HL-60 (cell line): ENCODE results near the gene GDPD5.
A peak's percentile ranks its signal among the peaks of the same experiment; 100 is the strongest.

Experiments
- DNase-seq, 2 experiments: peaks; one replicate each; pipeline ENCODE4 v3.0.0-alpha.2; 2010 to 2020; ENCODE audit warnings: low read depth in 1 of 2, low spot score in 1 of 2
- H3K27ac ChIP-seq: fragments of 250-450 bp; sonication (Bioruptor Pico); replicated peaks from 2 replicates; pipeline ENCODE4 v1.5.1; 2020; ENCODE audit warnings: mild to moderate bottlenecking, moderate library complexity
- H3K27me3 ChIP-seq: fragments of 250-450 bp; sonication (Bioruptor Pico); 2 replicates; pipeline ENCODE4 v1.5.1; 2021; ENCODE audit warnings: mild to moderate bottlenecking, moderate library complexity; ENCODE audit not compliant: insufficient read depth, poor library complexity, severe bottlenecking
- H3K4me3 ChIP-seq: replicated peaks from 2 replicates; pipeline ENCODE4 v1.5.1; 2011; ENCODE audit warnings: mild to moderate bottlenecking, control low read depth, low read length; ENCODE audit not compliant: insufficient read depth
- CTCF ChIP-seq: IDR thresholded peaks from one replicate; pipeline ENCODE4 v1.5.1; 2011; ENCODE audit warnings: low read length, control low read depth, inconsistent platforms; ENCODE audit not compliant: insufficient read depth
- GABPA ChIP-seq: IDR thresholded peaks from 2 replicates; pipeline ENCODE4 v1.6.1; 2012; ENCODE audit warnings: low read depth
- POLR2AphosphoS5 ChIP-seq: IDR thresholded peaks from 2 replicates; pipeline ENCODE4 v1.6.1; 2012; ENCODE audit warnings: low read depth
- REST ChIP-seq: IDR thresholded peaks from 2 replicates; pipeline ENCODE4 v1.6.1; 2012; ENCODE audit warnings: low read depth; ENCODE audit not compliant: insufficient replicate concordance
- SPI1 ChIP-seq: IDR thresholded peaks from 2 replicates; pipeline ENCODE4 v1.6.1; 2012; ENCODE audit warnings: low read depth, mild to moderate bottlenecking, borderline replicate concordance

The GDPD5 gene

GRCh38 chr11:75476739-75477613, 48.8 kb downstream of the GDPD5 start:
- no peak for DNase-seq
- Histone ChIP-seq H3K27me3 (no peaks in the 10 kb centered on the region), H3K27ac (no peak overlapping the region), H3K4me3 (no peak overlapping the region)
- TF ChIP-seq POLR2AphosphoS5 (no peak), CTCF (no peak), GABPA (no peak), SPI1 (no peak), REST (no peak)

- Histone ChIP-seq H3K4me3 (no peak overlapping the region), H3K27me3 (no peaks in the 10 kb centered on the region), H3K27ac (no peak overlapping the region)
- TF ChIP-seq GABPA (no peak), CTCF (no peak), REST (no peak), POLR2AphosphoS5 (no peak), SPI1 (no peak)
- DNase-seq: no peak
Measured at GRCh38 chr11:75475767-75476650, 49.7 kb downstream of the GDPD5 start.

- peak overlapping the region; percentile 30 for H3K4me3 ChIP-seq
- H3K27ac ChIP-seq: 0 out of 2 replicates have a peak overlapping the region, but pooled peaks have one; percentile 1
- peak; percentile 63 to 65 for DNase-seq
- TF ChIP-seq REST: no peak
- no peak for TF ChIP-seq CTCF
- TF ChIP-seq SPI1: no peak
- TF ChIP-seq POLR2AphosphoS5: no peak
- TF ChIP-seq GABPA: no peak
- no peaks in the 10 kb centered on the region for H3K27me3 ChIP-seq
Measured at GRCh38 chr11:75474878-75475766, 50.6 kb downstream of the GDPD5 start.
